HG03103 (cell line): ENCODE data around the gene TC2N.
"Not testable (repeated sequence)": the region's sequence is repeated elsewhere in the genome, so short reads cannot be mapped to it uniquely, and the experiment has no call there.

Source experiments
- ATAC-seq: cut with Tn5 transposase; IDR thresholded peaks from one replicate; pipeline ENCODE4 v1.9.1; 2021; ENCODE audit warnings: low read depth; ENCODE audit not compliant: unreplicated experiment

The TC2N gene

GRCh38 chr14:91774140-91775096 is 92.9 kb downstream of the TC2N start:
- ATAC-seq: no peak

GRCh38 chr14:91770185-91770584 is 97.2 kb downstream of the TC2N start:
- no peak for ATAC-seq

GRCh38 chr14:91755570-91756295 is 111.6 kb downstream of the TC2N start:
- no peak for ATAC-seq

- ATAC-seq: no peak
These were observed 112.5 kb downstream of the TC2N start for GRCh38 chr14:91754819-91755218.

- no peak for ATAC-seq
These were observed 113.2 kb downstream of the TC2N start for GRCh38 chr14:91754185-91754584.

GRCh38 chr14:91753501-91754128 is 113.7 kb downstream of the TC2N start:
- ATAC-seq: no peak

GRCh38 chr14:91752961-91753360 is 114.4 kb downstream of the TC2N start:
- no peak for ATAC-seq

GRCh38 chr14:91751719-91752118 is 115.6 kb downstream of the TC2N start:
- no peak for ATAC-seq

GRCh38 chr14:91750634-91751198 is 116.6 kb downstream of the TC2N start:
- no peak for ATAC-seq

GRCh38 chr14:91749868-91750267 is 117.5 kb downstream of the TC2N start:
- ATAC-seq: no peak

- ATAC-seq: no peak
These were observed 119.3 kb downstream of the TC2N start for GRCh38 chr14:91748049-91748448.

GRCh38 chr14:91745344-91745743 is 122.0 kb downstream of the TC2N start:
- no peak for ATAC-seq

GRCh38 chr14:91744068-91744480 is 123.3 kb downstream of the TC2N start:
- ATAC-seq: no peak

- no peak for ATAC-seq
These were observed 124.1 kb downstream of the TC2N start for GRCh38 chr14:91743305-91743653.

- no peak for ATAC-seq
These were observed 124.6 kb downstream of the TC2N start for GRCh38 chr14:91742621-91743304.

GRCh38 chr14:91739867-91740266 is 127.5 kb downstream of the TC2N start:
- not testable (repeated sequence) for ATAC-seq

- ATAC-seq: no peak
These were observed 129.7 kb downstream of the TC2N start for GRCh38 chr14:91737619-91738018.

GRCh38 chr14:91732859-91733477 is 134.4 kb downstream of the TC2N start:
- ATAC-seq: no peak

GRCh38 chr14:91732439-91732838 is 134.9 kb downstream of the TC2N start:
- ATAC-seq: no peak

GRCh38 chr14:91731986-91732385 is 135.3 kb downstream of the TC2N start, which contains the start of gene CATSPERB:
Gene CATSPERB (minus strand): TSS chr14:91732086. CDS start chr14:91729479, 2,607 bp downstream.
- no peak for ATAC-seq
